Cardiac fibroblast (primary cell): ENCODE results near the gene NMT1.
A peak's percentile ranks its signal among the peaks of the same experiment; 100 is the strongest.

Experiments used
- DNase-seq, 2 donors: peaks; one replicate each; pipeline versions ENCODE4 v3.0.0 to v3.0.0-alpha.2; 2010; ENCODE audit warnings: low read depth in 2 of 2
- H3K4me3 ChIP-seq, 2 donors: replicated peaks in 1 of 2; 1 replicate in 1 of 2; 2 replicates in 1 of 2; pipeline ENCODE4 v1.5.1; 2011; ENCODE audit warnings: low read depth in 2 of 2, low read length in 2 of 2, mild to moderate bottlenecking in 2 of 2, moderate library complexity in 1 of 2
- CTCF ChIP-seq: IDR thresholded peaks from one replicate; pipeline ENCODE4 v1.5.1; 2011; ENCODE audit warnings: low read depth, mild to moderate bottlenecking, low read length, inconsistent platforms

NMT1 gene

GRCh38 chr17:45146166-45146565 lies 85.0 kb downstream of the NMT1 start:
- TF ChIP-seq CTCF, result no peak
- H3K4me3 ChIP-seq, result no peak overlapping the region
- DNase-seq, result no peak

- H3K4me3 ChIP-seq, result peak overlapping the region in 1 of 2 donors; percentile 60
- DNase-seq, result no peak
- no peak for TF ChIP-seq CTCF
Measured at GRCh38 chr17:45146592-45146889, 85.4 kb downstream of the NMT1 start.

DNA sequence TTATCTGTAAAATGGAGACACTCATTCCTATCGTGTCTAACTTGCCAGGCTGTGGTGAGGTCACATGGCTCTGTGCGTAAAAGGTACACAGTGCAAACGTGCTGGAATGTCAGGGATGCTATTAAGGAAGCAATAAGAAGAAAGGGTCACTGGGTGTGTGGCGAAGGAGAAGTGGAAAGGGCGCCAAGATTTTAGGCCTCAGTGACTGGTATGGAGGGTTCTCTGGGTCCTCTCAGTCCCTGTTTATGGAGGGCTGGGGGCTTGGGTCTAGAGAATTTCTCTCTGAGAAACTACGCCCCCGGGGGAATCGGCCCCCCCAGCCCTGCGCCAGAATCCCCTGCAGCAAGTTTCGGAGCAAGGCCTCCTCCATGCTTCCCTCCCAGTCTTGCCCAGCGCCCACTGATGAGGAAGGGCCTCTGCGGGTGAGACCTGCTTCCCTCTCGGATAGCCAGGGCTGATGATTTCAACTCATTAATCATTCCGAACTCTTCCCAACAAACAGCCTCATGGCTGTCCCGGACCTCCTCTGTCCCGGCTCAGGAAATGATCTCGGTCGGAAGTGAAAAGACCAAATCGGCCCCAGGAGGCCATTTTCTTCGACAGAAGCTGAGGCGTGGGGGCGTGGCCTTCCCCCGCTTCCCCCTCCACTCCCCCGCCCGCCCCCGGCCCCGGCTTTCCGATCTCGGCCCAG lies 85.9 kb downstream of the NMT1 start:
- peak; percentile 76 to 84 for DNase-seq
- peak overlapping the region; percentile 54 to 60 for H3K4me3 ChIP-seq
- TF ChIP-seq CTCF, result no peak

DNA sequence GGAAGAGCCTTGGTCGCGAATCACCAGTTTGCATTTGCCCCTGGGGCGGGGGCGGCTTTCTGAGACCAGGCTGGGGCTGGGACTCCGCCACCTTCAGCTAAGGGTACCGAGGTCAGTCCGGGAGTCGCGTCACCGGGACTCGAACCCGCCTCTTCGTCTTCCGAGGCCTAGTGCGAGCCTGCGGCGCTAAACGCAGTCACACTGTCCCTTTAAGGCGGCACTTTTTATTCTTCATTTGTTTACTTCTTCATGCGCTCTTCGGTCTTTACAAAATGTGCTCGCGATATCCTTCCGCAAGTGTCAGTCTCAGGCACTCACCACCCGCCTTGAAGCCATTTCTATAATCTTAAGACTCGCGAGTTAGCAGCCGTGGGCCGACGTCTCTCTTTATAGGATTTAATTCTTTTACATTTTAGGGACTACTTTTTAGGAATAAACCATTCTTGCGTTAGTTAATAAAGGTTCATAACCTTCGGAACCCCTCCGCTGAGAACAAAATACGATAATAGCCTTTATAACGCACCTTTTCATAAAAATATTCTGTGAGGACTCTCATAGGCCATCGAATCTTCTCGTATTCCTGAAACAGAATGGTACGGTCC lies 86.6 kb downstream of the NMT1 start:
- DNase-seq, result peak; percentile 96 to 97
- no peak for TF ChIP-seq CTCF

GRCh38 chr17:45148183-45149036 lies 87.3 kb downstream of the NMT1 start, which contains the start of gene HEXIM1:
Gene HEXIM1 (plus strand): TSS chr17:45148475. CDS start chr17:45149191, 716 bp downstream.
- peak; percentile 100 for DNase-seq
- H3K4me3 ChIP-seq, result peak within 1 kb of the TSS; percentile 88 to 93
- no peak for TF ChIP-seq CTCF

More for the DNA sequence above, 86.6 kb downstream of the NMT1 start:
- H3K4me3 ChIP-seq, result peak overlapping the region; percentile 54 to 60

GRCh38 chr17:45149037-45149668 lies 88.0 kb downstream of the NMT1 start:
- peak; percentile 86 for TF ChIP-seq CTCF
- H3K4me3 ChIP-seq, result peak overlapping the region; percentile 88 to 93
- peak; percentile 80 to 87 for DNase-seq
